GM10248 (cell line): ENCODE measurements around the gene UBR7.

Source experiments
- CTCF ChIA-PET: fragments of 300-600 bp; sonication (Branson Sonifier 250); formaldehyde crosslinking; extraction: SDS; loops from one replicate; lab custom pipeline; 2021; ENCODE audit warnings: antibody characterized with exemption; lab: Yijun Ruan, JAX
- POLR2A ChIA-PET: fragments of 350-650 bp; sonication (Branson Sonifier 250); formaldehyde crosslinking; extraction: SDS; loops from one replicate; lab custom pipeline; 2020; ENCODE audit warnings: antibody characterized with exemption; lab: Yijun Ruan, JAX
- DNase-seq: peaks from one replicate; pipeline ENCODE4 v3.0.0; 2012; ENCODE audit errors: extremely low spot score
- TF ChIP-seq, protein P1 (sequence below): IDR thresholded peaks from 2 replicates; pipeline ENCODE4 v1.5.1; 2012; ENCODE audit warnings: mild to moderate bottlenecking, low read depth; ENCODE audit errors: extremely low read depth, missing control alignments, control extremely low read depth

The UBR7 gene

GRCh38 chr14:93239869-93240677 lies 33.0 kb downstream of the UBR7 start:
- TF ChIP-seq, protein P1, sequence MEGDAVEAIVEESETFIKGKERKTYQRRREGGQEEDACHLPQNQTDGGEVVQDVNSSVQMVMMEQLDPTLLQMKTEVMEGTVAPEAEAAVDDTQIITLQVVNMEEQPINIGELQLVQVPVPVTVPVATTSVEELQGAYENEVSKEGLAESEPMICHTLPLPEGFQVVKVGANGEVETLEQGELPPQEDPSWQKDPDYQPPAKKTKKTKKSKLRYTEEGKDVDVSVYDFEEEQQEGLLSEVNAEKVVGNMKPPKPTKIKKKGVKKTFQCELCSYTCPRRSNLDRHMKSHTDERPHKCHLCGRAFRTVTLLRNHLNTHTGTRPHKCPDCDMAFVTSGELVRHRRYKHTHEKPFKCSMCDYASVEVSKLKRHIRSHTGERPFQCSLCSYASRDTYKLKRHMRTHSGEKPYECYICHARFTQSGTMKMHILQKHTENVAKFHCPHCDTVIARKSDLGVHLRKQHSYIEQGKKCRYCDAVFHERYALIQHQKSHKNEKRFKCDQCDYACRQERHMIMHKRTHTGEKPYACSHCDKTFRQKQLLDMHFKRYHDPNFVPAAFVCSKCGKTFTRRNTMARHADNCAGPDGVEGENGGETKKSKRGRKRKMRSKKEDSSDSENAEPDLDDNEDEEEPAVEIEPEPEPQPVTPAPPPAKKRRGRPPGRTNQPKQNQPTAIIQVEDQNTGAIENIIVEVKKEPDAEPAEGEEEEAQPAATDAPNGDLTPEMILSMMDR: no peak
- no peak for DNase-seq
- CTCF ChIA-PET: interaction anchor here (1.0 to 1.1 kb wide), 2 partner anchors 10 to 32 kb away, joined by 3 read pairs; partner anchors contain the start of gene UBR7
- POLR2A ChIA-PET: no interaction called here

DNA sequence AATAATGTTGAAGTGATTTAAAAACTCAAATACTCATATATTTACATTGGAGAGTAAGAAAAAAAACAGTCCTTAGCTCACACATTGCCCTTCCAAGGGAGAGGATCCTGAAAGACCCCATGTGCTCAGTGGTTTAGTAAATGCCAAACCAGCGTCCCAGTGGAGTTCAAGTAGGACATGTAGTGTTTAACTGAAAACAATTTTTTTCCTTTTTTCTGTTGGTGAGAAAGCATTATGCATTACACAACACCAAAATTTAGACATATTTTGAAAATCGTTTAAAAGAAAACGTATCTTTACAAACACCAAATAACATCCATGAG lies 33.6 kb downstream of the UBR7 start:
- no peak for DNase-seq
- POLR2A ChIA-PET: no interaction called here
- CTCF ChIA-PET: interaction anchor here (1.0 to 1.4 kb wide), 3 partner anchors 9 to 33 kb away, joined by 3 read pairs; partner anchors contain the start of gene UBR7
- TF ChIP-seq, protein P1: no peak

- POLR2A ChIA-PET: no interaction called here
- CTCF ChIA-PET: no interaction called here
- no peak for DNase-seq
- TF ChIP-seq, protein P1: no peak
These were observed 38.8 kb downstream of the UBR7 start for GRCh38 chr14:93245764-93246420.

- ChIA-PET CTCF (no interaction called here), POLR2A (no interaction called here)
- DNase-seq: no peak
- TF ChIP-seq, protein P1: no peak
These were observed 39.5 kb downstream of the UBR7 start for GRCh38 chr14:93246534-93246933.

GRCh38 chr14:93249128-93249831 lies 42.2 kb downstream of the UBR7 start:
- no peak for DNase-seq
- ChIA-PET POLR2A (no interaction called here), CTCF (interaction anchor here (0.7 to 1.5 kb wide), 8 partner anchors 8 to 288 kb away, joined by 3 to 6 read pairs (median 3); no protein-coding TSS in a partner anchor)
- TF ChIP-seq, protein P1: no peak

GRCh38 chr14:93262446-93262845 lies 55.4 kb downstream of the UBR7 start:
- TF ChIP-seq, protein P1: no peak
- ChIA-PET POLR2A (no interaction called here), CTCF (interaction anchor here (1.0 to 1.6 kb wide), 2 partner anchors 12 to 27 kb away, joined by 3 to 6 read pairs; no protein-coding TSS in a partner anchor)
- DNase-seq: no peak
